ENCODE data around the gene TRIM34.

- TF ChIP-seq, protein P1, sequence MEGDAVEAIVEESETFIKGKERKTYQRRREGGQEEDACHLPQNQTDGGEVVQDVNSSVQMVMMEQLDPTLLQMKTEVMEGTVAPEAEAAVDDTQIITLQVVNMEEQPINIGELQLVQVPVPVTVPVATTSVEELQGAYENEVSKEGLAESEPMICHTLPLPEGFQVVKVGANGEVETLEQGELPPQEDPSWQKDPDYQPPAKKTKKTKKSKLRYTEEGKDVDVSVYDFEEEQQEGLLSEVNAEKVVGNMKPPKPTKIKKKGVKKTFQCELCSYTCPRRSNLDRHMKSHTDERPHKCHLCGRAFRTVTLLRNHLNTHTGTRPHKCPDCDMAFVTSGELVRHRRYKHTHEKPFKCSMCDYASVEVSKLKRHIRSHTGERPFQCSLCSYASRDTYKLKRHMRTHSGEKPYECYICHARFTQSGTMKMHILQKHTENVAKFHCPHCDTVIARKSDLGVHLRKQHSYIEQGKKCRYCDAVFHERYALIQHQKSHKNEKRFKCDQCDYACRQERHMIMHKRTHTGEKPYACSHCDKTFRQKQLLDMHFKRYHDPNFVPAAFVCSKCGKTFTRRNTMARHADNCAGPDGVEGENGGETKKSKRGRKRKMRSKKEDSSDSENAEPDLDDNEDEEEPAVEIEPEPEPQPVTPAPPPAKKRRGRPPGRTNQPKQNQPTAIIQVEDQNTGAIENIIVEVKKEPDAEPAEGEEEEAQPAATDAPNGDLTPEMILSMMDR (IDR thresholded peaks at IDR 0.05), result no peak
- no peak for TF ChIP-seq ZFX (IDR thresholded peaks at IDR 0.05; ENCODE audit: borderline replicate concordance)
Observed at GRCh38 chr11:5631969-5632635, 7.3 kb downstream of the TRIM34 start.
